Cardiac fibroblast (primary cell): Measurements from ENCODE around the gene DYSF.

ENCODE experiments used
- DNase-seq, 2 donors: peaks; one replicate each; pipeline versions ENCODE4 v3.0.0 to v3.0.0-alpha.2; 2010; ENCODE audit warnings: low read depth in 2 of 2
- H3K4me3 ChIP-seq, 2 donors: replicated peaks in 1 of 2; 1 replicate in 1 of 2; 2 replicates in 1 of 2; pipeline ENCODE4 v1.5.1; 2011; ENCODE audit warnings: low read depth in 2 of 2, low read length in 2 of 2, mild to moderate bottlenecking in 2 of 2, moderate library complexity in 1 of 2
- CTCF ChIP-seq: IDR thresholded peaks from one replicate; pipeline ENCODE4 v1.5.1; 2011; ENCODE audit warnings: low read depth, mild to moderate bottlenecking, low read length, inconsistent platforms

DYSF gene

DNA sequence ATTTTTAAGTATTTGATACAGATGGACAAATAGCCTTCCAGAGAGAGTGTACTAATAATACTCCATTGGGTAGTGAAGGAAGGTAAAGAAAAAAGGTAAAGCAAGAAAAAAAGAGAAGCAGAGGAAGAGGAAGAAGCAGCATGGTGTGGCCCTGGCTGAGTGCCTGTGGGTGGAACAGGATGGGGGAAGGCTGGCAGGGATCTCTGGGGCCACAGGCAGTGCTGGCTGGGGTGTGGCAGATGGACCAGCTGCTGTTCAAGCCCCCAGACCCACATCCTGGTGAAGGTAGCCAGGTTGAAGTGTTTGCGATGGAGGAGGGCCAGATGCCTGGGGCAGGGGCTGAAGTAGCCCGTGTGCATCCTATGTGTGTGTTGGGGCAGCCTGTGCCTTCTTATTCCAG is 79.0 kb downstream of the DYSF start:
- DNase-seq: no peak
- H3K4me3 ChIP-seq: no peak overlapping the region
- TF ChIP-seq CTCF: no peak

GRCh38 chr2:71534201-71534600 is 80.8 kb downstream of the DYSF start:
- no peak for TF ChIP-seq CTCF
- DNase-seq: no peak
- no peak overlapping the region for H3K4me3 ChIP-seq

GRCh38 chr2:71534826-71535225 is 81.5 kb downstream of the DYSF start:
- TF ChIP-seq CTCF: no peak
- H3K4me3 ChIP-seq: no peak overlapping the region
- no peak for DNase-seq

- TF ChIP-seq CTCF: no peak
- no peak for DNase-seq
- H3K4me3 ChIP-seq: no peak overlapping the region
These were observed 82.2 kb downstream of the DYSF start for GRCh38 chr2:71535526-71535925.

DNA sequence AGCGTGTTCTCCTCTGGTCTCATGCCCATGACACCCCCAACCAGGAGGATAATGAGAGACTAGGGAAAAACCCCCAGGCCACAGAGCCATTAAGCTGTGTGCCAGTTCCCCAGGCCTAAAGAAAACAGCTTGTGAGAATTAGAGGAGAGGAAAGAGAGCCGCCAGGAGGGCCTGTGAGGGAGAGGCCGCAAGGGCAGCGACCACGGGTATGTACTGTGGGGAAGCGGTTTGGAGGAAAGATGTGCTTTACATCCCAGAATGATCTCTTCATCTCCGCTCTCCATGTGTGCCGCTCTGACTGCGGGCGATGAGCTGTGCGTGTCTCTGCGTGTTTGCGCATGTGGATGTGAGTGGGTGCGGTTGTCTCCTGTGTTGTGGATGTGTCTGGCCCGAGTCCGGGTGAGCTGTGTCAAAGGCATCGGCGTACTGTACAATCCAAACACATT is 82.9 kb downstream of the DYSF start:
- no peak for TF ChIP-seq CTCF
- no peak for DNase-seq
- H3K4me3 ChIP-seq: no peak overlapping the region

- DNase-seq: no peak
- TF ChIP-seq CTCF: no peak
- no peak overlapping the region for H3K4me3 ChIP-seq
These were observed 84.9 kb downstream of the DYSF start for GRCh38 chr2:71538241-71538640.

GRCh38 chr2:71538656-71539265 is 85.4 kb downstream of the DYSF start:
- no peak for TF ChIP-seq CTCF
- DNase-seq: no peak

More at GRCh38 chr2:71538656-71539265, 85.4 kb downstream of the DYSF start:
- no peak overlapping the region for H3K4me3 ChIP-seq
